NCI-H524 (cell line): ENCODE data around the gene GOLGA8K.
"Not testable (repeated sequence)": the region's sequence is repeated elsewhere in the genome, so short reads cannot be mapped to it uniquely, and the experiment has no call there.

Experiments used
- DNase-seq, 2 experiments: peaks; one replicate each; lab custom pipeline; 2025; lab: John Stamatoyannopoulos, UW

GOLGA8K gene, protein sequence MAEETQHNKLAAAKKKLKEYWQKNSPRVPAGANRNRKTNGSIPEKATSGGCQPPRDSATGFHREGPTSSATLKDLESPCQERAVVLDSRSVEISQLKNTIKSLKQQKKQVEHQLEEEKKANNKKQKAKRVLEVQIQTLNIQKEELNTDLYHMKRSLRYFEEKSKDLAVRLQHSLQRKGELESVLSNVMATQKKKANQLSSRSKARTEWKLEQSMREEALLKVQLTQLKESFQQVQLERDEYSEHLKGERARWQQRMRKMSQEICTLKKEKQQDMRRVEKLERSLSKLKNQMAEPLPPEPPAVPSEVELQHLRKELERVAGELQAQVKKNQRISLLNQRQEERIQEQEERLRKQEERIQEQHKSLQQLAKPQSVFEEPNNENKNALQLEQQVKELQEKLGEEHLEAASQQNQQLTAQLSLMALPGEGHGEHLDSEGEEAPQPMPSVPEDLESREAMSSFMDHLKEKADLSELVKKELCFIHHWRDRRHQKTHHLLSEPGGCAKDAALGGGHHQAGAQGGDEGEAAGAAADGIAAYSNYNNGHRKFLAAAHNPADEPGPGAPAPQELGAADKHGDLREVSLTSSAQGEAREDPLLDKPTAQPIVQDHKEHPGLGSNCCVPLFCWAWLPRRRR

GRCh38 chr15:32403192-32403591, at the start of gene GOLGA8K:
Gene GOLGA8K (minus strand): TSS chr15:32403292. CDS start chr15:32403194, 98 bp downstream.
- not testable (repeated sequence) for DNase-seq

- not testable (repeated sequence) for DNase-seq
Observed at GRCh38 chr15:32440445-32440977, 37.4 kb upstream of the GOLGA8K start.

GRCh38 chr15:32434102-32434963, 31.2 kb upstream of the GOLGA8K start:
- DNase-seq, result not testable (repeated sequence)

- not testable (repeated sequence) for DNase-seq
Observed at GRCh38 chr15:32427635-32428034, 24.5 kb upstream of the GOLGA8K start.

GRCh38 chr15:32426511-32426910, 23.4 kb upstream of the GOLGA8K start:
- DNase-seq, result not testable (repeated sequence)

DNA sequence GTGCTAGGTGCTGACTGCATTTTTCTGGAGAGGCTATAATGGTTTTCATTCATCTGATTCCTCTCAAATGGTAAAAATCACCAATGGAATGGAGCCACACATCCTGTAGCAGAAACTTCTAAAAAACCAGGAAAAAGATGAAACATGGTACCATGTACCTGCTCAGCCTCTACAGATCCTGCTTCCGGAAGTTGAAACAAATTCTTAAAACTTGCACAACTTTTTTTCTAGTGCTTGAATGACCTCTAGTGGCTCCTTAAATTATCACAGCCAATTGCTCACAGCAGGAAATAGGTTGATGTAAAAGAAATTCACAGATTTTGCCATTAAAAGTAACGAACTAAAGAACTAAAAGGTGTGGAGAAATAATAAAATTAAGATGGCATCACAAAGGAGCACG, 4.8 kb upstream of the GOLGA8K start:
- not testable (repeated sequence) for DNase-seq

DNA sequence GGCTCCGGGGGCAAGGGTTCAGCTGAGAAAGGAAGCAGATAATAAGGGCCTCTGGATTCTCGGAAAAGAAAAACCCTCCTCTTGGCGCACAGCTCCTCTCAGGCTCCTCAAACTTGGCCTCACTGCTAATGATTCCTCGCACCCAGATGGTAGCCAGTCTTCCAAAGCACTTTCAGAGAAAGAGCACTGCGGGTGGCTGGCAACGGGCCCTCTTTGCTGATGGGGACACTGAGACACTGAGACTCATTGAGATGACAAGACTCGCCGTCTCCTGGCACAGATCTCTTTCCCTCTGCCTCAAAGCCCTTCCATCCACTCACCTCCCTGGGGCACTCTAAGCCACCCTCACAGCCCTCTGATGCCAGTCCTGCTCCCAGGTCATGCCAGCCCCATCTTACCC, 6.6 kb downstream of the GOLGA8K start:
- not testable (repeated sequence) for DNase-seq

DNA sequence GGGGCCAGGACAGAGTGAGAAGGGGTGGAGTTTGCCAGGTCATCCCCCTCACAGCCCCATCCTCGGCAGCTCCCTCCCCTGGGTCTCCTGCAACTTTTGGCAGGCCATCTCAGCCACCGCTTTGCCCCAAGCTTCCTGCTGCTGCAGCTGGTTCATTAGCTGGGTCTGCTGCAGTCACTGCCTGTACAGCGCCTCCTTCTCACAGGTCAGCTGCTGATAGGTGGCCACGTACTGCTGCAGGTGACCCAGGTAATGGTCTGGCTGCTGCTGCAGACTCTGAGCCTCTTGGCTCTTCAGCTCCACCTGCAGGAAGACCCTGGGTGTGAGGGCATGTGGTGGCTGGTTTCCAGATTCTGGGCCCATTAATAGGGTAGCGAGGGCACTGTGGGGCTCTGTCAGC, 8.3 kb downstream of the GOLGA8K start:
- not testable (repeated sequence) for DNase-seq

DNA sequence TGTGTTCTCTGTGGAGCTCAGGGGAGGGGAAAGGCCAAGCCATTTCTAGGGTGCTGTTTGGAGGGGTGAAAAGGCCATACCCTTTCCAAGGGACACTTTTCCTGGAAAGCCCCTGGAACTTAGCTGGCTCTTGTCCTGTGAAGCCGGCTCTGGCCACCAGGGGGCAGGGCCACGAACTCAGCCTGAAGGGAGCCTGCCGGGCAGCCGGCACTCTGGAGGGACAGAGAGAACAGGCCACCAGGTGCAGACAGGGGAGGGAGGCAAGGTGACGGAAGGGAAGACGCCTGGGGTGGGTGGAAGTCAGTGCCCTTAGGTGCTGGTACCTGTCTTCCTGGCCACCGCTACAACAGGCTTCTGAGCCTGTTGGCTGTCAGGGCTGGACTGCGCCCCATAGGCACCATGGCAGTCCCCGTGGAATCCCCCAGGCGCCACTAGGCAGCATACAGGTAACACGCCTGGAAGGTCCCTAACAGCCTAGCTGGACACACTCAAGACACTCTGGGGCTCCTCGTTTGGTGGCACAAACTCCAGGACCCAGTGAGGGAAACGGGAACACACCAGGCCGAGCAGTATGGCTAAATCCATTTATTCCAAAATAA, 14.9 kb downstream of the GOLGA8K start:
- DNase-seq, result not testable (repeated sequence)

DNA sequence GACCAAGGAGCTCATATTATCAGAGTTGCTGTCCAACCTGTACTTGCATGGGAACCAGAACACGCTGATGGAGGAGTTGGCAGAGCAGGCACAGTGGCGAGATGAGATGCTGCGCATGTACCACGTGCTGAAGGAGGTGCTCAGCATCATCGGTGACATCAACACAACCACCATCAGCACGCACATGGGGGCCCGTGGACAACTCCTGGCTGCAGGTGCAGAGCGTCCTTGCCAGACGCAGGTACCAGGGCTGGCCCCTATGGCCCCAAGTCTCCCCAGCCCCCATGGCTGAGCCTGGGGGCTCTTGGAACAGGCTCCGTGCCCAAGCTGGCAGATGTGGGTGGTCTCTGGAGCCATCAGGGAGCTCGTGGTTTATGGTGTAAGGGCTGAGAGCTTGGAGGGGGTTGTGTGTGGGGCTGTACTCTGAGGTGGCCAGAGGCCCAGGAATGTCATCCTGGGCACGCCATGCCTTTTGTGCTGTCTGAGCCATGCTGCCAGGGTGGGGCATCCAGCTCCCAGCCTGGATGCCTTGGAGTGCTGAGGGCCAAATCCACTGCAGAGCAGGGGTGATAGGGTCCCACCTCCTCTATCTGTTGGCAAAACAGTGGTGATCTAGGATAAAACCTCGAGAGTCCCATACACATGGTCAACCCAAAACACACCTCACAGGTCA, 17.1 kb downstream of the GOLGA8K start:
- not testable (repeated sequence) for DNase-seq

- not testable (repeated sequence) for DNase-seq
Observed at GRCh38 chr15:32374185-32374584, 28.9 kb downstream of the GOLGA8K start.

DNA sequence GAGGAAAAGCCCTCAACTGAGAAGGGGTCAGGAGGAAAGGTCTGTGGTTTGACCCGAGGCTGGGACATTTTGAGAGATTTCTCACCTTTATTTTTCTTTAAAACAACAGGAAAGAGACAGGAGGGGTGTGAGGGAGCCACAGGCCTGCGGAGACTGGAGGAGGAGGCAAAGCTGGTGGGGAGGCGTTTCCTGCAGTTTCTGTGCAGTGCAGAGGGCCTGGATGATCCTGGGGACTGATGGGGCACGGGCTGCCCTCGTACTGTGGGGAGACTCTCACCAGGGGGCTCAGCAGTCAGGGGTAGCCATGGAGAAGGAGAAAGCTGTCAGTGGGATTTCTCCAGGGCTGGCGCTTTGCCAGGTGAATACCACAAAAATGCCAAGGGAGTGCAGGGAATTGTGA, 29.4 kb downstream of the GOLGA8K start:
- not testable (repeated sequence) for DNase-seq

DNA sequence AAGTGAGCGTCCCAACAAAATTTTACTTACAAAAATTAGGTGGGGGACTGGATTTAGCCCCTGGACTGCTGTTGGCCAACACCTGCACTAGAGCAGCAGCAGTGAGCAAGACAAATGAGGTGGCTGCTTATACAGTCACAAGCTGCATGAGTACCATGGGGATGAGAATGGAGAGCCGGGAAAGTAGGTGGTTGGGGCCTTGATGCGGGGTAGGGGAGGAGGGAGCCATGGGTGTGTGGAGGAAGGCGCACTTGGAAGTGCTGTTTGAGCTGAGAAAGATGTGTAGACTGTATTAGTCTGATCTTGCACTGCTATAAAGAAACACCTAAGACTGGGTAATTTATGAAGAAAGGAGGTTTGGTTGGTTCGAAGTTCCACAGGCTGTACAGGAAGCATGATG, 31.0 kb downstream of the GOLGA8K start:
- DNase-seq, result not testable (repeated sequence)

- not testable (repeated sequence) for DNase-seq
Observed at GRCh38 chr15:32370526-32370925, 32.6 kb downstream of the GOLGA8K start.

DNA sequence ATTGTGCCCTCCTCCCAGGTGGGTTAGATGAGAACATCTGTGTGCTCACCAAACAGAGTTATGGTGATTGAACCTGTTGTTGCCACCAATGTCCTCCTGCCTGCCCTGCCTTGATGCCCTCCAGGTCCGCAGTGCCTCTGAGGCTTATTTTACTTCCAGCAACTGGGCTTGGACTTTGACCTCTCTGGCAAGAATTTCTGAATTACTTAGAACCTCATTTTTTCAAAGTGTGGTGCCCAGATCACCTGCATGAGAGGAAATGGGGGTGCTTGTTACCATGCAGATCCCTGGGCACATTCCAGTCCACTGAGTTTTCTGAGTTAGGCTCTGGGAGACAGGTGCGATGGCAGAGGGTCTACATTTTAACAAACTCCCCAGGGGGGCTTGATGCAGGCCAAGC, 33.0 kb downstream of the GOLGA8K start:
- DNase-seq, result not testable (repeated sequence)

GRCh38 chr15:32366492-32366891, 36.6 kb downstream of the GOLGA8K start:
- DNase-seq, result not testable (repeated sequence)

GRCh38 chr15:32365955-32366354, 37.1 kb downstream of the GOLGA8K start:
- not testable (repeated sequence) for DNase-seq

- not testable (repeated sequence) for DNase-seq
Observed at GRCh38 chr15:32364944-32365343, 38.1 kb downstream of the GOLGA8K start.

DNA sequence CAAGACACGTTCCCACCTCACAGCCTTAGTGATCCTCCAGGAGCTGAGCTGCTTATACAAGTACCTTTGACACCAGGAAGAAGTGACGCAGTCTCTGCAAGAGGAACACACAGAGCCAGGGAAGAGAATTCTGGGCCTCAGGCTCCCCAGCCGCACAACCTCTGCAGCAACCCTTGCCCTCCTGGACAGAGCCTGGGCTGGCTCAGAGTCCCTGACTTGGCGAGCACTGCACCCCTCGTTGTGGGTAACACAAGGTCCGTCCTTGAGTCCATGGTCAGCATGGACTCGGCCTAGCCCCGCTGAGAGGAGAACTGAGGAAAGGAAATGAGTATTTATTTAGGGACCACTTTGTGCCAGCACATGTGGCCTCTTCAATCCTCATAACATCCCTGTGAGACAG, 39.6 kb downstream of the GOLGA8K start:
- not testable (repeated sequence) for DNase-seq

GRCh38 chr15:32361662-32362061, 41.4 kb downstream of the GOLGA8K start:
- DNase-seq, result not testable (repeated sequence)

GRCh38 chr15:32358462-32358861, 44.6 kb downstream of the GOLGA8K start:
- not testable (repeated sequence) for DNase-seq
